ENCODE results near the gene RRM2.

RRM2 gene

DNA sequence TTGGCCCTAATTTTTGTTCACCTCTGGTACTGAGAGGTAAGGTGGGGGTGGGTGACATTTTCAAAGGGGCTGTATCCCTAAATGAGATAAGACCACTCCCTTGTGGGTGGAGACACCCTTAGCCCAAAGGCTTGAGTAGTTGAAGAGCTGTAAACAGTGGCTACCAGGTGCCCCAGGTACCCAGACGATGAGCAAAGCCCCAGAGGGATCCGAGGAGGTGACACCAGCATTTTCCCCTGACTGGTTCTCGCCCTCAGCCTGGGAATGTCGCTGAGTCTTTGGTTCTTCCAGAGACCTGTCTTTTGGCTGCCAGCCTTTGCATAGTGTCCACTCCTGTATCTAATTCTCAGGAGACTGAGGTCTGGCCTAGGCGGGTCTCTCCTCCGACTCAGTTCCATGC lies 36.5 kb downstream of the RRM2 start:
- no peak for TF ChIP-seq EZH2phosphoT487 (IDR thresholded peaks at IDR 0.05; ENCODE audit: borderline replicate concordance)
- TF ChIP-seq, protein P1, sequence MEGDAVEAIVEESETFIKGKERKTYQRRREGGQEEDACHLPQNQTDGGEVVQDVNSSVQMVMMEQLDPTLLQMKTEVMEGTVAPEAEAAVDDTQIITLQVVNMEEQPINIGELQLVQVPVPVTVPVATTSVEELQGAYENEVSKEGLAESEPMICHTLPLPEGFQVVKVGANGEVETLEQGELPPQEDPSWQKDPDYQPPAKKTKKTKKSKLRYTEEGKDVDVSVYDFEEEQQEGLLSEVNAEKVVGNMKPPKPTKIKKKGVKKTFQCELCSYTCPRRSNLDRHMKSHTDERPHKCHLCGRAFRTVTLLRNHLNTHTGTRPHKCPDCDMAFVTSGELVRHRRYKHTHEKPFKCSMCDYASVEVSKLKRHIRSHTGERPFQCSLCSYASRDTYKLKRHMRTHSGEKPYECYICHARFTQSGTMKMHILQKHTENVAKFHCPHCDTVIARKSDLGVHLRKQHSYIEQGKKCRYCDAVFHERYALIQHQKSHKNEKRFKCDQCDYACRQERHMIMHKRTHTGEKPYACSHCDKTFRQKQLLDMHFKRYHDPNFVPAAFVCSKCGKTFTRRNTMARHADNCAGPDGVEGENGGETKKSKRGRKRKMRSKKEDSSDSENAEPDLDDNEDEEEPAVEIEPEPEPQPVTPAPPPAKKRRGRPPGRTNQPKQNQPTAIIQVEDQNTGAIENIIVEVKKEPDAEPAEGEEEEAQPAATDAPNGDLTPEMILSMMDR (conservative IDR thresholded peaks at IDR 0.05; ENCODE audit: low read length) = no peak
- Histone ChIP-seq H3K9ac (ENCODE audit: low read depth, low read length, poor library complexity, severe bottlenecking) (peak overlapping the region; percentile 55), H3K79me2 (ENCODE audit: insufficient read depth, low read length) (no peaks in the 10 kb centered on the region), H3K36me3 (ENCODE audit: insufficient read depth, low read length) (peaks cover 70% of the 10 kb centered on the region; the same call in 1 of the 2 replicates), H3K4me3 (ENCODE audit: low read length, poor library complexity, severe bottlenecking) (no peak overlapping the region), H4K20me1 (ENCODE audit: insufficient read depth, low read length, poor library complexity, severe bottlenecking) (no peaks in the 10 kb centered on the region), H3F3A (ENCODE audit: low read depth) (no peaks in the 10 kb centered on the region), H3K9me2 (replicated peaks; ENCODE audit: low read depth, low read length) (no peaks in the 10 kb centered on the region), H3K27me3 (ENCODE audit: insufficient read depth, low read length, poor library complexity, severe bottlenecking) (no peaks in the 10 kb centered on the region), H2AFZ (ENCODE audit: low read length) (no peak overlapping the region), H3K4me1 (ENCODE audit: insufficient read depth, low read length, poor library complexity, severe bottlenecking) (peaks cover 11% of the 10 kb centered on the region), H3K4me2 (ENCODE audit: low read depth, low read length, poor library complexity, severe bottlenecking) (peak overlapping the region; percentile 46), H3K9me3 (ENCODE audit: insufficient read depth, low read depth, low read length) (no peaks in the 10 kb centered on the region)

GRCh38 chr2:10159581-10160131 lies 37.1 kb downstream of the RRM2 start:
- peak overlapping the region; percentile 55 for H3K9ac ChIP-seq (ENCODE audit: low read depth, low read length, poor library complexity, severe bottlenecking)
- H3K4me2 ChIP-seq (ENCODE audit: low read depth, low read length, poor library complexity, severe bottlenecking) = peak overlapping the region; percentile 46
- no peaks in the 10 kb centered on the region for H3K9me3 ChIP-seq (ENCODE audit: insufficient read depth, low read depth, low read length)
- peaks cover 71% of the 10 kb centered on the region; the same call in 1 of the 2 replicates for H3K36me3 ChIP-seq (ENCODE audit: insufficient read depth, low read length)
- TF ChIP-seq EZH2phosphoT487 (IDR thresholded peaks at IDR 0.05; ENCODE audit: borderline replicate concordance) = no peak
- TF ChIP-seq, protein P1 (conservative IDR thresholded peaks at IDR 0.05; ENCODE audit: low read length) = no peak
- H3K27me3 ChIP-seq (ENCODE audit: insufficient read depth, low read length, poor library complexity, severe bottlenecking) = no peaks in the 10 kb centered on the region
- H4K20me1 ChIP-seq (ENCODE audit: insufficient read depth, low read length, poor library complexity, severe bottlenecking) = no peaks in the 10 kb centered on the region
- H2AFZ ChIP-seq (ENCODE audit: low read length) = no peak overlapping the region
- H3K79me2 ChIP-seq (ENCODE audit: insufficient read depth, low read length) = no peaks in the 10 kb centered on the region
- H3K4me1 ChIP-seq (ENCODE audit: insufficient read depth, low read length, poor library complexity, severe bottlenecking) = peaks cover 11% of the 10 kb centered on the region
- H3K4me3 ChIP-seq (ENCODE audit: low read length, poor library complexity, severe bottlenecking) = no peak overlapping the region
- no peaks in the 10 kb centered on the region for H3K9me2 ChIP-seq (replicated peaks; ENCODE audit: low read depth, low read length)
- no peaks in the 10 kb centered on the region for H3F3A ChIP-seq (ENCODE audit: low read depth)

DNA sequence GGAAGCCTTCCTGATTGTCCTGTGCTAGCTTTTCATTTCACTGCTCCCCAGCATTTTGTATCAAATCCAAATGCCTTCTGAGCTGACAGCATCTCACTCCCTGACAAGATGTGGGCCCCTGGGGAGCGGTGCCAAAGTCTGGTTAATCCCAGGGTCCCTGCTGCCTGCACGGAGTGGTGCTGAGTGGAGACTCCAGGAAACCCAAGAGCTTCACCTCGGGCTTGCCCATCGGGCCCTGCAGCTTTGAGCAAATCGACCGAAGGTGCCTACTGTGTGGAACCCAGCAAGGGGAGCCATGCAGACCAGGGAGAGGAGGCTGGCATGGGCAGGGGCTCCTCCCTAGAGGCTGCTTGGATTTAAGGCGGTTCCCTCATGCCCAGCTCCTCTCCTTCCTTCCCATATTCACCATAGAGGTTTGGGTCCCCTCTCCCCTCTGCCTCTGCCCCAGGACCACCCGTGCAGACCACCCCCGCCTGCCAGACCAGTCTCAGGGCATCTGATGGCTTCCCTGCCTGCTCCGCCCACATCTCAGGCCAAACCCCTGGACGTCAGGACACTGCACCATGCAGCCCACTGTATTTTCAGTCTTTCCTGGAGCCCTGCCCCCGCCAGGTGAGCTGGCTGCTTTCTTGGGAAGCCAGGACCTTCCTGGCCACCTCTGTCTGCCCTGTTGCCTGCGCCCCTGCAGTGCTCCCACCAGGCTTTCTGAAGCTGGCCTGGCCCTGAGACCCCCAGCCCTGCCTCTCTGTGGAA lies 37.8 kb downstream of the RRM2 start:
- H3K9ac ChIP-seq (ENCODE audit: low read depth, low read length, poor library complexity, severe bottlenecking) = peak overlapping the region; percentile 55
- H3K79me2 ChIP-seq (ENCODE audit: insufficient read depth, low read length) = no peaks in the 10 kb centered on the region

More for the DNA sequence above, 37.8 kb downstream of the RRM2 start:
- Histone ChIP-seq H2AFZ (ENCODE audit: low read length) (no peak overlapping the region), H3K36me3 (ENCODE audit: insufficient read depth, low read length) (peaks cover 72% of the 10 kb centered on the region; the same call in 1 of the 2 replicates), H3K9me2 (replicated peaks; ENCODE audit: low read depth, low read length) (no peaks in the 10 kb centered on the region), H3K4me2 (ENCODE audit: low read depth, low read length, poor library complexity, severe bottlenecking) (no peak overlapping the region), H4K20me1 (ENCODE audit: insufficient read depth, low read length, poor library complexity, severe bottlenecking) (no peaks in the 10 kb centered on the region), H3K4me1 (ENCODE audit: insufficient read depth, low read length, poor library complexity, severe bottlenecking) (peaks cover 11% of the 10 kb centered on the region), H3K9me3 (ENCODE audit: insufficient read depth, low read depth, low read length) (no peaks in the 10 kb centered on the region), H3K4me3 (ENCODE audit: low read length, poor library complexity, severe bottlenecking) (no peak overlapping the region), H3F3A (ENCODE audit: low read depth) (no peaks in the 10 kb centered on the region), H3K27me3 (ENCODE audit: insufficient read depth, low read length, poor library complexity, severe bottlenecking) (no peaks in the 10 kb centered on the region)
- TF ChIP-seq EZH2phosphoT487 (IDR thresholded peaks at IDR 0.05; ENCODE audit: borderline replicate concordance) = no peak
- TF ChIP-seq, protein P1 (conservative IDR thresholded peaks at IDR 0.05; ENCODE audit: low read length) = no peak

Measured in Loucy (cell line).